Spinal cord (tissue), 10 donors: ENCODE measurements around the gene SOX12. TPM values are rescaled to one million over a fixed set of nuclear protein-coding genes. Genes with fewer than 3 reads are reported as not detected.
A peak's percentile ranks its signal among the peaks of the same experiment; 100 is the strongest.
"Not testable (repeated sequence)": the region's sequence is repeated elsewhere in the genome, so short reads cannot be mapped to it uniquely, and the experiment has no call there.

Experiments used
- DNase-seq, 6 donors: peaks; one replicate each; pipeline versions ENCODE4 v3.0.0 to v3.0.0-alpha.2; 2013 to 2015; ENCODE audit warnings: low spot score in 6 of 6, low read depth in 4 of 6
- H3K27ac ChIP-seq: one replicate; pipeline ENCODE4 v1.5.1; 2013; ENCODE audit warnings: low read depth, low read length, control low read depth
- H3K27me3 ChIP-seq: one replicate; pipeline ENCODE4 v1.6.1; 2013; ENCODE audit warnings: low read length; ENCODE audit not compliant: control insufficient read depth, insufficient read depth
- H3K36me3 ChIP-seq: one replicate; pipeline ENCODE4 v1.6.1; 2013; ENCODE audit warnings: low read length; ENCODE audit not compliant: control insufficient read depth, insufficient read depth
- H3K4me1 ChIP-seq: one replicate; pipeline ENCODE4 v1.6.1; 2013; ENCODE audit warnings: low read length; ENCODE audit not compliant: control insufficient read depth, insufficient read depth
- H3K4me3 ChIP-seq: one replicate; pipeline ENCODE4 v1.5.1; 2013; ENCODE audit warnings: low read depth, low read length, control low read depth
- H3K9me3 ChIP-seq: one replicate; pipeline ENCODE4 v1.6.1; 2013; ENCODE audit warnings: low read length; ENCODE audit not compliant: control insufficient read depth, insufficient read depth
- WGBS: methylation state at CpG from one replicate; pipeline ENCODE4 v1.1.5; 2013; ENCODE audit warnings: missing lambda C conversion rate; ENCODE audit not compliant: insufficient coverage; 5-methylcytosine and 5-hydroxymethylcytosine counted together
- polyA plus RNA-seq, 2 donors: library from polyadenylated mRNA; unstranded; fragments of 120-200 nt; gene quantifications; one replicate each; pipeline ENCODE4 v1.2.1, GENCODE V29; 2013; ENCODE audit not compliant: insufficient read length in 2 of 2
- total RNA-seq, 2 donors: library from RNA; depleted of rRNA in 1 of 2; stranded (reverse); fragments of 120-200 nt in 1 of 2; fragments of >200 nt in 1 of 2; gene quantifications; one replicate each; pipeline versions ENCODE4 v1.2.3 to v1.2.4, GENCODE V29; 2013 to 2014
- donor health status: healthy.

The SOX12 gene
- total and polyA plus RNA-seq, 4 donors: 4.3 to 59.9 (median 35.3) TPM

DNA sequence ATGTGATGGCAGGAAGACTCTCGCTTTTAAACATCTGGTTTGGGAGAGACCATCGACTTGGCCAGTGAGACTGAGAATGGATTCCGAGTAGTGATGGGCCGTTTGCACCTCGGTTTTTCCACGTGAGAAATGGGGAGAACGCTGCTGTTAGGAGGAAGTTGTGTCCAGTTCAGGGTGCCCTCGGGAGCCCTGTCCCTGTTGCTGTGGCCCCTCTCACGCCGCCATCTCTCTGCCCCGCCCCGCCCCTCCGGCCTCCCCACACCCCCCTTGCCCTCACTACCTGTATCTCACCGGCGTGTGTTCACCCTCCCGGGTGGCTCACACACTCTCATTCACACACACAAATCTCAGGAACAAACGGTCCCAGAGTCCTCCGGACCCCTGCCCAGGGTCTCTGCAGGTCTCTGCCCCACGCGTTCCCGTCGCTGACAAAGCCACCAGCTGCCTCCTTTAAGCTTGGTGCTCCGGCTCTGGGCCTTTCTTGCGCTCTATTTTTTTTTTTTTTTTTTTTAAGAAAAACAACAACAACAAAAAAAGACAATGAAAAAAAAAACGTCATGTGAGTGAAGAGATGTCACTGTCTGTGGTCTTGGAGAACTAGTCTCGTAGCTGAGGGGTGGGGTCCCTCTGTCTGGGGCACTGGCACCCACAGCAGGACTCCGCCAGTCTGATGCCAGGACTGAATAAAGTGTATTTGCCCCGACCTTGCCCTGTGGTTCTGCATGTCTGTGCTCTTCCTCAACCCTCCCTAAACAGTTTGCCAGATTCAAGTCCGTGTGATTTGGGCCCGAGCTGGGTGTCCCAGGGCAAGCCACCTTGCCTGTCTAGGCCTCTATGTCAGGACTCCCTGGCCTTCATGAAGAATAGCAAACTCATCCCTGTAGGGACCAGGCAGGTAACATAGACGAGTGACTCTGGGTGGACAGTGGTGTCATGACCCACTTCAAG lies 2.9 kb downstream of the SOX12 start:
- peak in 2 of 6 donors; percentile 27 to 29 for DNase-seq

DNA sequence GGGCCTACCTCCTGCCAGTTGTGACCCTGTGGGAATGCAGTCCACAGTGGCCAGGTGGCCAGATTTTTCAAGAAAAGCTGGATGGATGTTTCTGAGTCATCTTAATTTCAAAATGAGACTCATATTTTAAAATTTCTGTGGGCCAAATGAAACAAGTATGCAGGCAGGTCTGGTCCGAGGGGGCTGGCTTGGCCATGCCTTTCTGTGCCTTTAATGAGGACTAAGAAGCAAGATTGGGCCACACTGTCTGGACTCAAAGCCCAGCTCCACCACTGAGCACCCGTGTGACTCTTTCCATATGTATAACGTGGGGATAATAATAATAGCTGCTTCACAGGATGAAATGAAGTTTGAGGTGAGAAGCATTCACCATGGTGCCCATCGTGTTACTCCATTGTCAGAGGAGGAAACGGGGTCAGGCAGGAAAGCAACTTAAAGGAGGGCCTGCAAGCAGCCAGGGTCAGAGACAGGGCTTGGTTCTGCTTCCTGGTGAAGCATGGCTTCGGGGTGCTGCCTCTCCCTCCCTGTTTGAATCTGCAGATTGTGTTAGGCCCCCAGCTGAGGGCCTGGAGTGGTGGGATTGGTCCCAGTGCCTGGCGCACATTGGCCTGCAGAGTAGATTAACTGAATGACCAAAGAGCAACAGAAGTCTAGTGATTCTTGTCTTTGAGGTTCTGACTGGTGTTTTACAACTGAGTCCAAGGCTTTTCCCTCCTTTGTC lies 3.8 kb downstream of the SOX12 start:
- H3K27me3 ChIP-seq: no peaks in the 10 kb centered on the region
- WGBS: 28% methylated on average over 7 of the region's 7 CpGs
- no peak overlapping the region for H3K27ac ChIP-seq
- no peak overlapping the region for H3K4me3 ChIP-seq
- peaks cover 29% of the 10 kb centered on the region for H3K36me3 ChIP-seq
- peaks cover 52% of the 10 kb centered on the region for H3K4me1 ChIP-seq
- no peaks in the 10 kb centered on the region for H3K9me3 ChIP-seq
- DNase-seq: peak in 1 of 6 donors; percentile 30

More for the DNA sequence above, 2.9 kb downstream of the SOX12 start:
- peak overlapping the region; percentile 92 for H3K27ac ChIP-seq
- peak overlapping the region; percentile 84 for H3K4me3 ChIP-seq
- no peaks in the 10 kb centered on the region for H3K9me3 ChIP-seq
- H3K27me3 ChIP-seq: no peaks in the 10 kb centered on the region
- peaks cover 60% of the 10 kb centered on the region for H3K4me1 ChIP-seq
- WGBS: 14% methylated on average over 26 of the region's 31 CpGs
- peaks cover 24% of the 10 kb centered on the region for H3K36me3 ChIP-seq

DNA sequence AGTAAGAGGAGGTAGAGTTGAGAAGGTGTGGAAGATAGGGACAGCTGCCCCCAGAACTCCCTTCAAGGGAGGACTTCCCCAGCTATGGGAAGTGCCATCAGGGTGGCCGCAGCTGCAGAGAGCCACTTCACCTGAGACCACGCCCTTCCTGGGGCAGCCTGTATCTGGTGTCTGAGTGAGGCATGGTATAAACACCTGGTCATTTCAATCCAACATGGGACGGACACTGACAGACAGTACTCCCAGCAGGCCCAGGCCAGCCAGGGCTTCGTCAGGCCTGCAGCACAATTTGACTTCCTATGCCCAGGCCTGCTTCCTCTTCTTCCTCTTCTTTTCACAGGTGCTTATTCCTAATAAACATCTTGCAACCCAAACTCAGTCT lies 4.5 kb downstream of the SOX12 start:
- Histone ChIP-seq H3K36me3 (peaks cover 33% of the 10 kb centered on the region), H3K4me1 (peaks cover 50% of the 10 kb centered on the region), H3K9me3 (no peaks in the 10 kb centered on the region), H3K27ac (peak overlapping the region; percentile 35), H3K4me3 (no peak overlapping the region), H3K27me3 (no peaks in the 10 kb centered on the region)
- WGBS: 56% methylated on average over 3 of the region's 4 CpGs
- DNase-seq: no peak

DNA sequence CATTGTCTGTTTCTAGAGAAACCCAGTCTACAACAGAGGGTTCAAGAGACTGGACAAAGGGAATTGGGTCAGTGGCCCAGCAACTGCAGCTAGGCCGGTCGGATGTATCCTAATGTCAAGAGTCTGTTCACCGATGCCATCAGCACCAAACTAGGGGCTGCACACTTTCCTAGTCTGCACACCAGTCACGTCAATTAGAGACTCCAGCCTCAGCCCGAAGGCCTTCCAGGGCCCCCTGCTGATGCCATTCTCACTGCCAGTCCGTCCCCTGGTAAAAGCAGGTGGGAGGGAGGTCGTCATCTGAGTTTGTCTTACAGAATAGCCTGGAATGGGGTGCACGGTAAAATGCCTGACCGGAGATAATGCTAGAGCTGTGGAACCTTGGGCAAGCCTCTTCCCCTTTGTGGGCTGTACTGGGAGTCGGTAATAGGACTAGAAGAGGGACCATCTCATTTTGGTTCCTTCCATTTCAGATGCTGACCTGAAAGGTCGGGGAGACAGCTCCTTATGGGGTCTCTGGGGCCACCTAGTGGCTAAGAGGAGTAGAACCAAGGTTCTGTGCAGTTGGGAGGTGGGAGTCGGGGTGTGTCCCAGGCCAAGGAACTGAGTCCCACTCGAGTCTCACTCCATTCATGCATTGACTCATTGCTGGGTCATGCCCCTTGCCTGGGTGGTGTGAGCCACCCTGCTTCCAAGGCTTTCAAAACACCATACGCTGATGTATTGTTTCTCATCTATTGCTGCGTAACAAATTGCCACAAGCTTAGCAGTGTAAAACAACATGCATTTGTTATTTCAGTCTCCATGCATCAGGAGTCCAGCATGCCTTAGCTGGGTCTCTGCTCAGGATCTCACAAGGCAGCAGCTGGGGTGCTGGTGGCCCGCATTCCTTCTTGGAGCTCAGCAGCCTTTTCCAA lies 5.1 kb downstream of the SOX12 start:
- DNase-seq: peak in 2 of 6 donors; percentile 87 to 90
- Histone ChIP-seq H3K36me3 (peaks cover 33% of the 10 kb centered on the region), H3K27ac (peak overlapping the region; percentile 35), H3K27me3 (no peaks in the 10 kb centered on the region), H3K4me3 (no peak overlapping the region), H3K4me1 (peaks cover 50% of the 10 kb centered on the region), H3K9me3 (no peaks in the 10 kb centered on the region)
- 16% methylated on average over 16 of the region's 16 CpGs for WGBS

DNA sequence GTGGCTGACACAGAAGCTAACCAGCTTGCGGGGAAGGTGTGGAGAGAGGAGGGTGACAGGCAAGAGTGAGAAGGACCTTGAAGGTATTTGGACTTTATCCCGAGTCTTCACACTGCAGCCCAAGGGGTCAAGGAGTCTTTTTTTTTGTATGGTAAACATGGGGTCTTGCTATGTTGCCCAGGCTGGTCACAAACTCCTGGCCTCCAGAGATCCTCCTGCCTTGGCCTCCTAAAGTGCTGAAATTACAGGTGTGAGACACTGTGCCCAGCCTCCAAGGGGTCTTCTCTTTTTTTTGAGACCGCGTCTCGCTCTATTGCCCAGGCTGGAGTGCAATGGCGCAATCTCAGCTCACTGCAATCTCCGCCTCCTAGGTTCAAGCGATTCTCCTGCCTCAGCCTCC lies 9.2 kb downstream of the SOX12 start:
- Histone ChIP-seq H3K27ac (no peak overlapping the region), H3K9me3 (no peaks in the 10 kb centered on the region), H3K4me1 (peaks cover 20% of the 10 kb centered on the region), H3K27me3 (no peaks in the 10 kb centered on the region), H3K36me3 (peaks cover 17% of the 10 kb centered on the region), H3K4me3 (no peak overlapping the region)
- WGBS: 100% methylated on average over 5 of the region's 8 CpGs
- DNase-seq: no peak

DNA sequence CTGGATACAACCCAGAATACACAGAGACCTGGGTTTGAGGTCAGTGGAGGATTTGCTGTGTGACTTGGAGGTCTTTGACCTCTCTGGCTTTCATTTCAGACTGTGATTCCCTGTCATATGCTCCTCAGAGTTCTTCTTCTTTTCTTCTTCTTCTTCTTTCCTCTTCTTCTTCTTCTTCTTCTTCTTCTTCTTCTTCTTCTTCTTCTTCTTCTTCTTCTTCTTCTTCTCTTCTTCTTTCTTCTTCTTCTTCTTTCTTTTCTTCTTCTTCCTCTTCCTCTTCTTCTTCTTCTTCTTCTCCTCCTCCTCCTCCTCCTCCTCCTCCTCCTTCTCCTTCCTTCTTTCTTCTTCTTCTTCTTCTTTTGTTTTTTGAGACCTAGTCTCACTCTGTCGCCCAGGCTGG lies 10.7 kb downstream of the SOX12 start:
- H3K4me1 ChIP-seq, H3K27ac ChIP-seq, H3K4me3 ChIP-seq, H3K36me3 ChIP-seq, DNase-seq, H3K27me3 ChIP-seq, H3K9me3 ChIP-seq: not testable (repeated sequence)
- 92% methylated on average over 1 of the region's 1 CpG for WGBS

DNA sequence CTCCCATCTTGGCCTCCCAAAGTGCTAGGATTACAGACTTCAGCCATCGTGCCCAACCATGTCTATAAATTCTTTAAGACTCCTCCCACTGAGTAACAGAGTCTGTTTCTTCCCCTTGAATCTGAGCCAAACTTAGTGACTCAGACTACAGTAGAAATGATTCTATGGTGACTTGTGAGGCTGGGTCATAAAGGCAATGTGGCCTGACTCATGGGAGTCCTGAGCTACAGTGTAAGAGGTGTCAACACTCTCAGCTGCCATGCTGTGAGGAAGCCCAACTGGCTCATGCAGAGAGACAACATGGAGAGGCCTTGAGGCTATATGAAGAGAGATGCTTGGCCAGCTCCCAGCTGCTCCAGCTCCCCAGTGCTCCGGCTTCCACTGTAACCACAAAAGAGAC lies 16.3 kb downstream of the SOX12 start:
- peaks cover 2% of the 10 kb centered on the region for H3K9me3 ChIP-seq
- WGBS: no CpG with 5 or more reads among the region's 2 CpGs
- DNase-seq: no peak
- no peak overlapping the region for H3K27ac ChIP-seq
- no peaks in the 10 kb centered on the region for H3K27me3 ChIP-seq
- H3K4me3 ChIP-seq: no peak overlapping the region
- H3K36me3 ChIP-seq: no peaks in the 10 kb centered on the region
- H3K4me1 ChIP-seq: peaks cover 9% of the 10 kb centered on the region

DNA sequence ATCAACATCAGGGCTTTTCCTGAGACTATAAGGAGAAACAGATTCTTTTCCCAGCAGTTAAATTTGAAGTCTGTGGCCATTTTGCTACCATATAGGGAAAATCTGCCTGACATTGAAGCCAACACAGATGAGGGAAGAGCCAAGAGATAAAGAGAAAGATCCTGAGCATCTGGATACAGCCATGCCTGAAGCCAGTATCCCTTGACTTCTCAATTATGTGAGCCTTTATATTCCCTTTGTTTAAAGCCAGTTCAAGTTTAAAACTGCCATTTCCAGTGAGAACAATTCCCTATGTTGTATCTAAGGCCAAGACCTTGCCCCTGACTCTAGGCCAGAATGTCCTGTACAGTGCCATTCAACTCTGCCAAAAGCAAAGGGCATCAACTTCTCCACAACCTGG lies 17.8 kb downstream of the SOX12 start:
- Histone ChIP-seq H3K36me3 (no peaks in the 10 kb centered on the region), H3K27me3 (no peaks in the 10 kb centered on the region), H3K27ac (no peak overlapping the region)

DNA sequence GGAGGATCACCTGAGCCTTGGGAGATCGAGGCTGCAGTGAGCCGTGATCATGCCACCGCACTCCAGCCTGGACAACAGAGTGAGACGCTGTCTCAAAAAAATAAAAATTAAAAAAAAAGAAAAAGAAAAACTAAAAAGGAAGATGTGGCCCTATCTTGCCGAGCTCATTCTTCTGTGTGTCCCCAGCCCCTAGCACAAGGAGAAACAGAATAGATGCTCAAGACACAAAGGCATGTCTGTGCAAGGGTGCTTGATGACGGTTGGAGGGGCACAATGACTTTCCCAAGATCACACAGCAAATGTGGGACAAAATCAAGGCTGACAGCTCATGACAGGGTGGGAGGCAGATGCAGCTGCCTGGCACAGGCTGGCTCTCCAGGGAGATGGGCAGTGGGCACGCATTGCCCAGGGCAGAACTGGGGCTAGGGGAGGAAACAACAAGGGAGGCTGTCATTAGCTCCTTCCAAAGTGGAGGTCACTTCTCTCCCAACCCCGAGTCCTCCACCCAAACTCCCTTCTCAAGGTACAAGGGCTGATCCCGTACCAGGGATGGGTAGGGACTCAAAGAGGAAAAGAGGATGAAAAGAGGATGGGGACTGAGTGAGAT lies 20.8 kb downstream of the SOX12 start:
- H3K36me3 ChIP-seq: peaks cover 19% of the 10 kb centered on the region
- WGBS: 27% methylated on average over 4 of the region's 9 CpGs
- H3K4me1 ChIP-seq: peaks cover 15% of the 10 kb centered on the region
- H3K27ac ChIP-seq: peak overlapping the region; percentile 98
- peak overlapping the region; percentile 78 for H3K4me3 ChIP-seq
- no peaks in the 10 kb centered on the region for H3K27me3 ChIP-seq
- DNase-seq: peak in 1 of 6 donors; percentile 15
- peaks cover 2% of the 10 kb centered on the region for H3K9me3 ChIP-seq

More for the DNA sequence above, 17.8 kb downstream of the SOX12 start:
- H3K9me3 ChIP-seq: peaks cover 2% of the 10 kb centered on the region
- H3K4me1 ChIP-seq: peaks cover 9% of the 10 kb centered on the region
- H3K4me3 ChIP-seq: no peak overlapping the region
- no peak for DNase-seq
